NB4 (cell line): ENCODE measurements around the gene AGAP1.

ENCODE experiments used
- MAX ChIP-seq: IDR thresholded peaks from 2 replicates; pipeline ENCODE4 v1.6.1; 2011; ENCODE audit warnings: low read depth, low read length
- MYC ChIP-seq: IDR thresholded peaks from 2 replicates; pipeline ENCODE4 v1.6.1; 2011; ENCODE audit warnings: low read depth, low read length
- POLR2A ChIP-seq: IDR thresholded peaks from 2 replicates; pipeline ENCODE4 v1.6.1; 2011; ENCODE audit warnings: mild to moderate bottlenecking; ENCODE audit not compliant: insufficient read length; ENCODE audit errors: extremely low read depth
- TF ChIP-seq, protein P1 (sequence below): IDR thresholded peaks from one replicate; pipeline ENCODE4 v1.5.1; 2012; ENCODE audit warnings: low read depth, low read length

DNA sequence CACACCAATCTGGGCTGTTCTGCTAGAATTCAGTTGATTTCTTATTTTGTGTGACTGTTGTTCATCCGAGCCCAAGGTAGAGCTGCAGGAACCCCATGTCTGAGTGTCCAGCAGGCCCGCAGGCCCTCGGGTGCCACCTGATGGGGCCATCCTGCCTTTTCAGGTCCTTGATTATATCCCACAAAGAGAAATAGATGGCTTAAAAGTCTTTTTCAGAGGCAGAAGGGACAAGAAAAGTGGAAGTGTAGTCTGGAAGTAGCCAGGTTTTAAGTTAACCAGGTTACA, 52.2 kb downstream of the AGAP1 start:
- TF ChIP-seq MYC (no peak), POLR2A (no peak), MAX (no peak)
- TF ChIP-seq, protein P1, sequence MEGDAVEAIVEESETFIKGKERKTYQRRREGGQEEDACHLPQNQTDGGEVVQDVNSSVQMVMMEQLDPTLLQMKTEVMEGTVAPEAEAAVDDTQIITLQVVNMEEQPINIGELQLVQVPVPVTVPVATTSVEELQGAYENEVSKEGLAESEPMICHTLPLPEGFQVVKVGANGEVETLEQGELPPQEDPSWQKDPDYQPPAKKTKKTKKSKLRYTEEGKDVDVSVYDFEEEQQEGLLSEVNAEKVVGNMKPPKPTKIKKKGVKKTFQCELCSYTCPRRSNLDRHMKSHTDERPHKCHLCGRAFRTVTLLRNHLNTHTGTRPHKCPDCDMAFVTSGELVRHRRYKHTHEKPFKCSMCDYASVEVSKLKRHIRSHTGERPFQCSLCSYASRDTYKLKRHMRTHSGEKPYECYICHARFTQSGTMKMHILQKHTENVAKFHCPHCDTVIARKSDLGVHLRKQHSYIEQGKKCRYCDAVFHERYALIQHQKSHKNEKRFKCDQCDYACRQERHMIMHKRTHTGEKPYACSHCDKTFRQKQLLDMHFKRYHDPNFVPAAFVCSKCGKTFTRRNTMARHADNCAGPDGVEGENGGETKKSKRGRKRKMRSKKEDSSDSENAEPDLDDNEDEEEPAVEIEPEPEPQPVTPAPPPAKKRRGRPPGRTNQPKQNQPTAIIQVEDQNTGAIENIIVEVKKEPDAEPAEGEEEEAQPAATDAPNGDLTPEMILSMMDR: no peak
